ENCODE data around the gene SNORC.

Gene SNORC

DNA sequence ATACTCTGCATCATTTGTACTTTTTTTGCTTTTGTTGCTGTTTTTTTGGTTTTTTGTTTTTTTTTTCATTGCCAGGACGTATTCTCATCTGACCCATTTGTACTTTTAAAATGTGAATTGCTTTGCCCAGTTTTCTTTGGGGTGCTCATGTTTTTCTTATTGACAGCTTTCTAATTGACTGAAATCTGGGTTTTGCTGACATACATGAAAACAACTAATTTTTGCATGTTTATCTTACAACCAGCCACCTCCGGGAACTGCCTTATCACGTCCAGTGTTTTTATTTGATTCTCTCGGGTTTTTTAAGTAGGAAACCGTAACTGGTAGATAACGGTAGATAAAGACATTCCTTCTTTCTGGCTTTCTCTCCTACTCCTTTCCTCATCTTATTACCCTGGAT is 38.6 kb downstream of the SNORC start:
- no peak overlapping the region for H3K27ac ChIP-seq
- TF ChIP-seq ZFX (IDR thresholded peaks at IDR 0.05): no peak
- TF ChIP-seq CTCF (conservative IDR thresholded peaks at IDR 0.05): no peak

DNA sequence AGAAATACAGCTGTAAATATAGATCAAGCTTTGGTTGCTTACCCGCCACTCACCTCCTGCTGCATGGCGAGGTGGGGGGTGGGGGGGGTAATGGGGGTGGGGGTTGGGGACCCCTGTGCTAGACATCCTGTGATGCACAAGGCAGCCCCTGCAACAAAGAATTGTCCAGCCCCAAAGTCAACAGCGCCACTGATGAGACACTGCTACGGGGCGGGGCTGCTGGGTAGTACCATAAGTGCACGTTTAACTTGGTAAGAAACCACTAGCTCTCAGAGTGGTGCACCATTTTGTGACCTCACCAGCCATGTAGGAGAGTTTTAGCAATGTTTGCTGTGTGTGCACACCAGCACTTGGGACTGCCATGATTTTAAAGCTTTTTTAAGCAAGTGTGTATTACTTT is 40.3 kb downstream of the SNORC start:
- H3K27ac ChIP-seq: no peak overlapping the region
- TF ChIP-seq CTCF (conservative IDR thresholded peaks at IDR 0.05) (no peak), ZFX (IDR thresholded peaks at IDR 0.05) (no peak)

- TF ChIP-seq ZFX (IDR thresholded peaks at IDR 0.05) (no peak), CTCF (conservative IDR thresholded peaks at IDR 0.05) (no peak)
- H3K27ac ChIP-seq: no peak overlapping the region
These were observed 41.7 kb downstream of the SNORC start for GRCh38 chr2:232911712-232912277.

DNA sequence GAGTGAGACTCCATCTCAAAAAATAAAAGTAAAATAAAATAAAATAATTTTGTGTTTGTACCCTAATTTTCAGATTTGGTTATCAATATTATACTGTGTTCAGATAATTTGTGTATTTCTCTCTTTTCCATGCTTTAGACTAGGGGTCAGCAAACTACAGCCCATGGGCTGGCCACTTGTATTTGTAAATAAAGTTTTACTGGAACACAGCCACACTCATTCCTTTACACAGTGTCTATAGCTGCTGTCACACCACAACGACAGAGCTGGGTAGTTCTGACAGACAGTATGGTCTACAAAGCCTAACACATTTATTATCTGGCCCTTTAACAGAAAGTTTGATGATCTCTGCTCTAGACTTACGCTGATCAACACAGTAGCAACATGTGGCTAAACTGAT is 43.8 kb downstream of the SNORC start:
- TF ChIP-seq CTCF (conservative IDR thresholded peaks at IDR 0.05): no peak
- no peak for TF ChIP-seq ZFX (IDR thresholded peaks at IDR 0.05)
- H3K27ac ChIP-seq: no peak overlapping the region

DNA sequence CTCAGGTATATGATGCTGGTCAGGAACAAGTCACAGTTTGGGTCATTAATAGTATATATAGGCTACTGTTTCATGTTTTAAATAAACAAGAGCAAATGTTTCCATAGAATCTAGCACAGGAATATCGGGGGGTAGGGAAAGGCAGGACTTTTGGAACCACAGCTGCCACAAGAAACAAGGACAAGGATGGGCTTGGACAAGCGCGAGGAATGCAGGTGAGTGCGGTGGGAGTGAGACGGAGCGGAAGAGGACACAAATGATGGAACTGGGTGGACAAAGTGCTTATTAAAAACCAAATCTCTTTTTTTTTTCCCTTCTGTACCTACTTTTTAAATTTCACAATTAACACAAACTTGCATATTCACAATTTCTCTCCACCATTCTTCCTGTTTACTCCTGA is 49.1 kb downstream of the SNORC start:
- no peak overlapping the region for H3K27ac ChIP-seq
- no peak for TF ChIP-seq CTCF (conservative IDR thresholded peaks at IDR 0.05)
- no peak for TF ChIP-seq ZFX (IDR thresholded peaks at IDR 0.05)

DNA sequence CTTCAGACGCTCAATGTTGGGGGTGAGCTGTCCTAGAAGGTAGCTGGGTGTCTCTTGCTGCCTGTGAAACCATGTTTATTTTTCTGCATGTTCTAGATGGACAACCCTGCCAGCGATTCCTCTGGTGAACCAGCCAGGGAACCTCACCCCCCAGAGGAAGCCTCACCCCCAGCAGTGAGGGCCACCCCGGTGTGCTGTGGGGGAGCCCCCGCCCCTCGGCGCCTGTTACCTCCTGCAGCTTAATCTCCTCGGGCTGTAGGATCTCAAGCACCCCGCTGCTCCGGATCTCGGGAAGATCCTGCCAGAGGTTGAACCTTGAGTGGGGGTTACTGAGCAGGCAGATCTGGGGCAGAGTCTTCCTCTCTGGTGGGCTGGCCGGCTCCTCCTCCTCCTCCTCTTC is 50.0 kb downstream of the SNORC start:
- TF ChIP-seq ZFX (IDR thresholded peaks at IDR 0.05) (no peak), CTCF (conservative IDR thresholded peaks at IDR 0.05) (no peak)
- no peak overlapping the region for H3K27ac ChIP-seq

GRCh38 chr2:232920760-232921159 is 50.7 kb downstream of the SNORC start:
- no peak overlapping the region for H3K27ac ChIP-seq
- TF ChIP-seq ZFX (IDR thresholded peaks at IDR 0.05) (no peak), CTCF (conservative IDR thresholded peaks at IDR 0.05) (no peak)
